PC-3 (cell line): ENCODE data around the gene ZKSCAN5. TPM values are rescaled to one million over a fixed set of nuclear protein-coding genes. Genes with fewer than 3 reads are reported as not detected.

Experiments
- ATAC-seq: fragments of 200-7000 bp; cut with Tn5 transposase; 2 replicates; pipeline ENCODE4 v1.9.1; 2020; ENCODE audit warnings: mild to moderate bottlenecking, moderate library complexity
- BruUV-seq: library from RNA; stranded (reverse); fragments of 400-500 nt; replicated peaks from 2 replicates; lab custom pipeline; 2021; lab: Mats Ljungman, UMichigan
- CTCF ChIA-PET: fragments of 300-600 bp; sonication (Branson Sonifier 250); formaldehyde crosslinking; loops from one replicate; lab custom pipeline; 2022; ENCODE audit warnings: antibody characterized with exemption; lab: Charles Lee
- POLR2A ChIA-PET: fragments of 300-600 bp; sonication (Branson Sonifier 250); formaldehyde crosslinking; loops from one replicate; lab custom pipeline; 2022; ENCODE audit warnings: antibody characterized with exemption; ENCODE audit not compliant: unreplicated experiment; lab: Charles Lee
- DNase-seq: peaks from one replicate; pipeline ENCODE4 v3.0.0-alpha.2; 2015
- H2AFZ ChIP-seq: fragments of 300-600 bp; sonication (generic); 2 replicates; pipeline ENCODE4 v1.6.0; 2016; ENCODE audit warnings: antibody characterized with exemption, low read length
- H3F3A ChIP-seq: fragments of 300-600 bp; sonication (generic); one replicate; pipeline ENCODE4 v1.6.0; 2017; ENCODE audit warnings: antibody characterized with exemption, low read length, control low read depth, mild to moderate bottlenecking; ENCODE audit not compliant: unreplicated experiment
- H3K27ac ChIP-seq: fragments of 300-600 bp; sonication (generic); 2 replicates; pipeline ENCODE4 v1.5.1; 2016; ENCODE audit warnings: mild to moderate bottlenecking, low read length
- H3K27me3 ChIP-seq: fragments of 300-600 bp; sonication (generic); 2 replicates; pipeline ENCODE4 v1.6.1; 2016; ENCODE audit warnings: low read length, mixed read lengths
- H3K36me3 ChIP-seq: fragments of 300-600 bp; sonication (generic); 2 replicates; pipeline ENCODE4 v1.6.1; 2016; ENCODE audit warnings: low read depth, mixed run types, low read length, mixed read lengths
- H3K4me1 ChIP-seq: fragments of 300-600 bp; sonication (generic); 2 replicates; pipeline ENCODE4 v1.5.1; 2016; ENCODE audit warnings: low read length; ENCODE audit not compliant: insufficient read depth
- H3K4me2 ChIP-seq: fragments of 300-600 bp; sonication (generic); 2 replicates; pipeline ENCODE4 v1.6.0; 2016; ENCODE audit warnings: low read length
- H3K4me3 ChIP-seq: fragments of 300-600 bp; sonication (generic); 2 replicates; pipeline ENCODE4 v1.5.1; 2016; ENCODE audit warnings: mild to moderate bottlenecking, low read length, mixed read lengths
- H3K79me2 ChIP-seq: fragments of 300-600 bp; sonication (generic); 2 replicates; pipeline ENCODE4 v1.6.1; 2017; ENCODE audit warnings: low read length, mixed read lengths
- H3K9ac ChIP-seq: fragments of 300-600 bp; sonication (generic); 2 replicates; pipeline ENCODE4 v1.6.0; 2016; ENCODE audit warnings: mild to moderate bottlenecking, low read length
- H3K9me2 ChIP-seq: fragments of 300-600 bp; sonication (generic); replicated peaks from 2 replicates; pipeline ENCODE4 v1.6.1; 2016; ENCODE audit warnings: mixed run types, low read length, mixed read lengths
- H3K9me3 ChIP-seq: fragments of 300-600 bp; sonication (generic); 2 replicates; pipeline ENCODE4 v1.6.1; 2016; ENCODE audit warnings: low read length, mixed read lengths
- H4K20me1 ChIP-seq: fragments of 300-600 bp; sonication (generic); 2 replicates; pipeline ENCODE4 v1.6.1; 2016; ENCODE audit warnings: low read length, mixed read lengths
- CTCF ChIP-seq: fragments of 300-600 bp; sonication (generic); conservative IDR thresholded peaks from 2 replicates; pipeline ENCODE4 v1.5.1; 2017; ENCODE audit warnings: antibody characterized with exemption, low read depth, mild to moderate bottlenecking, low read length
- EZH2 ChIP-seq: fragments of 300-600 bp; sonication (generic); IDR thresholded peaks from one replicate; pipeline ENCODE4 v1.6.1; 2017; ENCODE audit warnings: antibody characterized with exemption, mild to moderate bottlenecking, low read length; ENCODE audit not compliant: unreplicated experiment
- EZH2phosphoT487 ChIP-seq: fragments of 300-600 bp; sonication (generic); IDR thresholded peaks from 2 replicates; pipeline ENCODE4 v1.6.1; 2018; ENCODE audit warnings: mild to moderate bottlenecking, antibody characterized with exemption, low read length, borderline replicate concordance
- intact Hi-C: fragments of 100-400 bp; cut with micrococcal nuclease; formaldehyde crosslinking; loops from 2 replicates; pipeline ENCODE4 v1.9.0; 2023
- total RNA-seq: library from RNA; depleted of rRNA; stranded (reverse); fragments of >200 nt; gene quantifications from 2 replicates; pipeline ENCODE4 v1.2.3, GENCODE V29; 2014

Gene ZKSCAN5
- total RNA-seq, 1 experiment from 2014 or later = 9.9 TPM

GRCh38 chr7:99535667-99536066, 31.2 kb downstream of the ZKSCAN5 start:
- no peak for TF ChIP-seq EZH2
- TF ChIP-seq CTCF = no peak
- no peak for TF ChIP-seq EZH2phosphoT487
- no peaks in the 10 kb centered on the region for H3K79me2 ChIP-seq
- no peaks in the 10 kb centered on the region for H3K9me2 ChIP-seq
- H3K27me3 ChIP-seq = no peaks in the 10 kb centered on the region
- H3K4me1 ChIP-seq = no peaks in the 10 kb centered on the region
- no peak overlapping the region for H2AFZ ChIP-seq
- H4K20me1 ChIP-seq = no peaks in the 10 kb centered on the region
- peaks cover 17% of the 10 kb centered on the region for H3K9me3 ChIP-seq
- intact Hi-C loops = no loop called here
- H3K36me3 ChIP-seq = peaks cover 27% of the 10 kb centered on the region
- H3K27ac ChIP-seq = no peak overlapping the region
- H3K9ac ChIP-seq = no peak overlapping the region
- ATAC-seq = no peak
- no peak for DNase-seq
- no peak overlapping the region for H3K4me2 ChIP-seq
- H3F3A ChIP-seq = no peaks in the 10 kb centered on the region
- no TSS peak for BruUV-seq
- no peak overlapping the region for H3K4me3 ChIP-seq
- CTCF ChIA-PET = no interaction called here
- POLR2A ChIA-PET = no interaction called here

GRCh38 chr7:99539213-99539811, 34.9 kb downstream of the ZKSCAN5 start:
- POLR2A ChIA-PET = no interaction called here
- TF ChIP-seq CTCF (no peak), EZH2 (no peak), EZH2phosphoT487 (no peak)
- intact Hi-C loops = no loop called here

GRCh38 chr7:99540542-99540941, 36.1 kb downstream of the ZKSCAN5 start:
- intact Hi-C loops = no loop called here
- H3F3A ChIP-seq = no peaks in the 10 kb centered on the region
- H3K27me3 ChIP-seq = no peaks in the 10 kb centered on the region
- H2AFZ ChIP-seq = no peak overlapping the region
- H3K27ac ChIP-seq = no peak overlapping the region
- BruUV-seq = no TSS peak
- H4K20me1 ChIP-seq = no peaks in the 10 kb centered on the region
- no peak overlapping the region for H3K4me3 ChIP-seq
- H3K79me2 ChIP-seq = no peaks in the 10 kb centered on the region
- CTCF ChIA-PET = no interaction called here
- H3K9me3 ChIP-seq = no peaks in the 10 kb centered on the region
- no peak overlapping the region for H3K9ac ChIP-seq
- DNase-seq (no peak), ATAC-seq (no peak)
- H3K4me2 ChIP-seq = no peak overlapping the region
- no peaks in the 10 kb centered on the region; the same call in 1 of the 2 replicates for H3K36me3 ChIP-seq
- no peaks in the 10 kb centered on the region for H3K4me1 ChIP-seq
- H3K9me2 ChIP-seq = no peaks in the 10 kb centered on the region
- POLR2A ChIA-PET = no interaction called here
- no peak for TF ChIP-seq EZH2
- TF ChIP-seq EZH2phosphoT487 = no peak
- TF ChIP-seq CTCF = no peak

More at GRCh38 chr7:99539213-99539811, 34.9 kb downstream of the ZKSCAN5 start:
- Histone ChIP-seq H3K36me3 (no peaks in the 10 kb centered on the region; the same call in 1 of the 2 replicates), H3K4me3 (no peak overlapping the region), H3K9me3 (no peaks in the 10 kb centered on the region), H4K20me1 (no peaks in the 10 kb centered on the region), H3K9ac (no peak overlapping the region), H3K9me2 (no peaks in the 10 kb centered on the region), H3F3A (no peaks in the 10 kb centered on the region), H3K4me2 (no peak overlapping the region), H3K27me3 (no peaks in the 10 kb centered on the region), H3K27ac (no peak overlapping the region), H2AFZ (no peak overlapping the region), H3K79me2 (no peaks in the 10 kb centered on the region), H3K4me1 (no peaks in the 10 kb centered on the region)
- ATAC-seq (no peak), DNase-seq (no peak)
- BruUV-seq = no TSS peak
- CTCF ChIA-PET = no interaction called here
